Suprapubic skin (tissue), 4 donors: Measurements from ENCODE around the gene TENM3. TPM values are rescaled to one million over a fixed set of nuclear protein-coding genes. Genes with fewer than 3 reads are reported as not detected.
"Not testable (repeated sequence)": the region's sequence is repeated elsewhere in the genome, so short reads cannot be mapped to it uniquely, and the experiment has no call there.

Experiments used
- DNase-seq, 2 donors: peaks; one replicate each; pipeline ENCODE4 v3.0.0-alpha.2; 2019; ENCODE audit warnings: low spot score in 2 of 2
- H3K27ac ChIP-seq: fragments of 200-600 bp; sonication (generic); one replicate; pipeline ENCODE4 v1.5.1; 2019
- H3K27me3 ChIP-seq: fragments of 200-600 bp; sonication (generic); one replicate; pipeline ENCODE4 v1.5.1; 2019
- H3K36me3 ChIP-seq: fragments of 200-600 bp; sonication (generic); one replicate; pipeline ENCODE4 v1.5.1; 2019
- H3K4me1 ChIP-seq: fragments of 200-600 bp; sonication (generic); one replicate; pipeline ENCODE4 v1.5.1; 2019
- H3K4me3 ChIP-seq: fragments of 200-600 bp; sonication (generic); one replicate; pipeline ENCODE4 v1.5.1; 2019; ENCODE audit warnings: mild to moderate bottlenecking
- H3K9me3 ChIP-seq: fragments of 200-600 bp; sonication (generic); one replicate; pipeline ENCODE4 v1.5.1; 2019
- EP300 ChIP-seq: sonication (generic); formaldehyde crosslinking; IDR thresholded peaks from one replicate; pipeline ENCODE4 v1.6.1; 2017; ENCODE audit warnings: antibody characterized with exemption
- POLR2A ChIP-seq, 2 donors: fragments of 450-650 bp; IDR thresholded peaks; one replicate each; pipeline ENCODE4 v1.6.1; 2017; ENCODE audit warnings: antibody characterized with exemption in 2 of 2, mild to moderate bottlenecking in 2 of 2, moderate library complexity in 2 of 2
- POLR2AphosphoS5 ChIP-seq, 3 donors: sonication (generic); formaldehyde crosslinking; IDR thresholded peaks; one replicate each; pipeline ENCODE4 v1.6.1; 2017; ENCODE audit warnings: antibody characterized with exemption in 3 of 3
- WGBS: methylation state at CpG from one replicate; pipeline ENCODE4 v1.1.5; 2018; 5-methylcytosine and 5-hydroxymethylcytosine counted together
- total RNA-seq, 4 donors: library from RNA; depleted of rRNA; stranded (reverse); fragments of >200 nt; gene quantifications; one replicate each; pipeline ENCODE4 v1.1.0, GENCODE V29; 2016
- TF ChIP-seq, protein P1 (sequence below), 2 donors: fragments of 200-600 bp in 1 of 2; fragments of 450-650 bp in 1 of 2; sonication (generic) in 1 of 2; IDR thresholded peaks; one replicate each; pipeline ENCODE4 v1.5.1; 2016 to 2019; ENCODE audit warnings: antibody characterized with exemption in 2 of 2, mild to moderate bottlenecking in 1 of 2, moderate library complexity in 1 of 2

Gene TENM3
- total RNA-seq, 4 donors from 2014 or later, result 0.81 to 2.9 (median 1.8) TPM

DNA sequence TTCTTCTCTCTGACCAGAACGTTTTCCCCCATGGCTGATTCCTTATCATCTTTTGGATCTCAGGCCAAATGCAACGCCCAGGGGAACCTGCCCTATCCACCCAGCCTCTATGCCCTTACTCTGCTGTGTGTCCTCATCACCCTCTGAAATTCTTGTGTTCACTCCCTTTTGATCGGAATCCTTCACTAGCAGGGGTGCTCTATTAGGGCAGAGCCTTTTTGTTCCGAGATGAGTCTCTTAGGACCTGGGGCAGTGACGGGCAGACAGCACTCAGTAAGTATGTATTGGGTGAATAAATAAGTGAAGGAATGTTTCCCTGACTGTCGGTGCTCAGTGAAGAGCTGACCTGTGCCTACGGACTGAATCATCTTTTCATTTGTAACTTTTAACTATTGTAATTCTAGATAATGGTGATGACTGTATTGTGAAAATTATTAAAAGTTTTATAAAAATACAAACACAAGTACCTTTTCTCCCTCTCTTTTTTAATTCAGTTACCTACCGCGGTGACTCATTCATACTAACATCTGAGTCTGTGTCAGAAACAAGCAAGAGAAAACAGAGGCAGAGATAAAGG lies 4.8 kb upstream of the TENM3 start:
- no peaks in the 10 kb centered on the region for H3K4me1 ChIP-seq
- no peak for DNase-seq
- no peaks in the 10 kb centered on the region for H3K36me3 ChIP-seq
- TF ChIP-seq POLR2AphosphoS5 (IDR thresholded peaks at IDR 0.05) (no peak), POLR2A (IDR thresholded peaks at IDR 0.05) (no peak), EP300 (no peak)
- TF ChIP-seq, protein P1, sequence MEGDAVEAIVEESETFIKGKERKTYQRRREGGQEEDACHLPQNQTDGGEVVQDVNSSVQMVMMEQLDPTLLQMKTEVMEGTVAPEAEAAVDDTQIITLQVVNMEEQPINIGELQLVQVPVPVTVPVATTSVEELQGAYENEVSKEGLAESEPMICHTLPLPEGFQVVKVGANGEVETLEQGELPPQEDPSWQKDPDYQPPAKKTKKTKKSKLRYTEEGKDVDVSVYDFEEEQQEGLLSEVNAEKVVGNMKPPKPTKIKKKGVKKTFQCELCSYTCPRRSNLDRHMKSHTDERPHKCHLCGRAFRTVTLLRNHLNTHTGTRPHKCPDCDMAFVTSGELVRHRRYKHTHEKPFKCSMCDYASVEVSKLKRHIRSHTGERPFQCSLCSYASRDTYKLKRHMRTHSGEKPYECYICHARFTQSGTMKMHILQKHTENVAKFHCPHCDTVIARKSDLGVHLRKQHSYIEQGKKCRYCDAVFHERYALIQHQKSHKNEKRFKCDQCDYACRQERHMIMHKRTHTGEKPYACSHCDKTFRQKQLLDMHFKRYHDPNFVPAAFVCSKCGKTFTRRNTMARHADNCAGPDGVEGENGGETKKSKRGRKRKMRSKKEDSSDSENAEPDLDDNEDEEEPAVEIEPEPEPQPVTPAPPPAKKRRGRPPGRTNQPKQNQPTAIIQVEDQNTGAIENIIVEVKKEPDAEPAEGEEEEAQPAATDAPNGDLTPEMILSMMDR (IDR thresholded peaks at IDR 0.05), result no peak
- no peaks in the 10 kb centered on the region for H3K27me3 ChIP-seq
- no peak overlapping the region for H3K4me3 ChIP-seq
- no peak overlapping the region for H3K27ac ChIP-seq
- H3K9me3 ChIP-seq, result no peaks in the 10 kb centered on the region
- 70% methylated on average over 9 of the region's 9 CpGs for WGBS

DNA sequence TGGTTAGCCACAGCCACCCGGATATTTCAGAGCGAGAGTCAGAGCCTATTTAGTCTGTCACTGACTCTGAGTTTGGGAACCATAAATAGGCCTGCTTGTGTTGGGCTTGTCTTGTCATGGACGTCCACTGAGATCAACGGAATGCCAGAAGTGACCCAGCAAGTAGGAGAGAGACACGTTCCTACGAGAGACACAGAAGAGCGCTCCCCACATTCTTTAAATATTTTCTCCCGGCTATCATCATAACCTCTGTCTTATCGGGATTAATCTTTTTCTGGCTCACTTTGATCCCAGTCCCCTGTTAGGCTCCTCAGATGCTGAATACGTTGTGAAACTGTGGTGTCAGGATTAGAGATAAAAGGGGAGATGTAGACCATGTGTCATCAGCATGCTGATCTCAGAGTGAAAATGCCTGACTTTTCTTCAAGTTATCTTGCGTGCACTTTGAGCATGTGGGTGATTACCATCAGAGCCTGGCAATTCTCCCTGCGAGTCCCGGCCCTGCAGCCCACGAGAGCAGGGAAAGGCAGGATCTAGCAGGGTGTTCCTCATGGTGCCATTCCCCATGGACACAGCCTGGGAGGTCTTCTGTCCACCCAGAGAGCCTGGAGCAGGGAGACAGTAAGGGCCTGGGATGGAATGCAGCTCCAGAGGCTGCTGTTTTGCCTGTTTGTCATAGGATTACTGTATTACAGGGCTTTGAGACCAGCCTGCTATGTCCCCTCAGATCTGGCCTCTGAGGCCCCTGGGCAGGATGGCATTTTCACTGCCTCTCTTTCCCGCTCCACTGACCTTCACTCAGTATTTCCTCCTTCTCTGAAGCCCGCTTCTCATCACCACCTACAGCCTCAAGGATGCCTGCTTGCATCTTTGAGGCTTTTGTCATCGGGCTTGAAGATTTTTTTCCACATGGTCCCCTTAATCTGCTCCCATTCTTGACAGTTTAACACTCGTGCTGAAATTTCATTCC lies 2.8 kb upstream of the TENM3 start:
- no peak for DNase-seq
- Histone ChIP-seq H3K27me3 (no peaks in the 10 kb centered on the region), H3K4me1 (no peaks in the 10 kb centered on the region), H3K36me3 (no peaks in the 10 kb centered on the region), H3K9me3 (no peaks in the 10 kb centered on the region), H3K27ac (no peak overlapping the region), H3K4me3 (no peak overlapping the region)
- WGBS, result 52% methylated on average over 18 of the region's 18 CpGs
- TF ChIP-seq POLR2A (IDR thresholded peaks at IDR 0.05) (no peak), POLR2AphosphoS5 (IDR thresholded peaks at IDR 0.05) (no peak), EP300 (no peak)
- TF ChIP-seq, protein P1 (IDR thresholded peaks at IDR 0.05), result no peak

DNA sequence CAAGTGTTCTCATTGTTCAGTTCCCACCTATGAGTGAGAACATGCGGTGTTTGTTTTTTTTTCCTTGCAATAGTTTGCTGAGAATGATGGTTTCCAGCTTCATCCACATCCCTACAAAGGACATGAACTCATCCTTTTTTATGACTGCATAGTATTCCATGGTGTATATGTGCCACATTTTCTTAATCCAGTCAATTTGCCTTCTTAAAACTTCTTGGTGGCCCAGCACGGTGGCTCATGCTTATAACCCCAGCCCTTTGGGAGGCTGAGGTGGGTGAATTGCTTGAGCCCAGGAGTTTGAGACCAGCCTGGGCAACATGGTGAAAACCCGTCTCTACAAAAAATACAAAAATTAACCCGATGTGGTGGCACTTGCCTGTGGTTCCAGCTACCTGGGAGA lies 942 bp upstream of the TENM3 start:
- peaks cover 11% of the 10 kb centered on the region for H3K4me1 ChIP-seq
- not testable (repeated sequence) for H3K27ac ChIP-seq, H3K36me3 ChIP-seq, H3K4me3 ChIP-seq, H3K27me3 ChIP-seq, H3K9me3 ChIP-seq, DNase-seq
- 86% methylated on average over 4 of the region's 4 CpGs for WGBS

DNA sequence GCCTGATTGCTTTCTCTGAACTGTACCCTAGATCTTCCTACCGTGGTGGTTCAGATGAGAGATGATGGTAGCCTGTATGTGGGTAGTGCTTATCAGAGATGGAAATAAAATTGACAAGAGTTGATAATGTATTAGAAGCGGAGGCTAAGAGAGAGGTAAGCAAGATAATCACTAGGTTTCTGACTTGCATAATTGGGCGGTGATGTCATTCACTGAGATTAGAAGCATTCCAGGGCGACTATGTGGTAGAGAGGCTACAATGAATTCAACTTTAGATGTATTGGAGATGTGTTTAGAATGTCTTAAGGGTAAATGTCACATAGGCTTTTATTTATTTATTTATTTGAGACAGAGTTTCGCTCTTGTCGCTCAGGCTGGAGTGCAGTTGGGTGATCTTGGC lies 415 bp upstream of the TENM3 start:
- no peak for DNase-seq
- H3K4me3 ChIP-seq, result no peak overlapping the region
- no peak overlapping the region for H3K27ac ChIP-seq
- 93% methylated on average over 6 of the region's 6 CpGs for WGBS
- peaks cover 11% of the 10 kb centered on the region for H3K4me1 ChIP-seq
- H3K36me3 ChIP-seq, result no peaks in the 10 kb centered on the region
- no peaks in the 10 kb centered on the region for H3K9me3 ChIP-seq
- TF ChIP-seq, protein P1 (IDR thresholded peaks at IDR 0.05), result no peak
- TF ChIP-seq EP300 (no peak), POLR2A (IDR thresholded peaks at IDR 0.05) (no peak), POLR2AphosphoS5 (IDR thresholded peaks at IDR 0.05) (no peak)
- H3K27me3 ChIP-seq, result no peaks in the 10 kb centered on the region

DNA sequence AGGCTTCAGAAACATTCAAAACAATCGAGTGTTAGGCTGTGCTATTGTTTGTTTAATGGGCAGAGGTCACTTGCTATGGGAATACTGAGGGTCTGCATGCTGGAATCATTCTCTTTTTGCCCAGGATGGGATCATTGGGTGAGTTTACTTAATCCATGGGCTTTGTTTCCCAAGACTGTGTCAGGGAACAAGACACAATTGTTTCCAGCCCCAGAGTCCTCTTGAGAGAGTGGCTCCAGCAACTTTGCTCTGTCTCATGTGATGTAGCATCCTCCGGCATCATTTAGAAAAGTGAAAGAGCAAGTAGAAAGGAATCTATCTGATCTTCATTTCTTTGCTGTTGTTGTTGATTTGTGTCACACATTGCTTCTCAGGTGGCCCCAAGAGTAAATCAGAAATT lies 1.8 kb downstream of the TENM3 start:
- Histone ChIP-seq H3K27ac (no peak overlapping the region), H3K36me3 (no peaks in the 10 kb centered on the region), H3K27me3 (no peaks in the 10 kb centered on the region), H3K4me3 (no peak overlapping the region), H3K4me1 (peaks cover 11% of the 10 kb centered on the region), H3K9me3 (no peaks in the 10 kb centered on the region)
- 68% methylated on average over 2 of the region's 2 CpGs for WGBS
- TF ChIP-seq, protein P1 (IDR thresholded peaks at IDR 0.05), result no peak
- no peak for TF ChIP-seq POLR2A (IDR thresholded peaks at IDR 0.05)
- TF ChIP-seq POLR2AphosphoS5 (IDR thresholded peaks at IDR 0.05), result no peak
- TF ChIP-seq EP300, result no peak
- no peak for DNase-seq
